Measurements from ENCODE around the gene ITGA3.

DNA sequence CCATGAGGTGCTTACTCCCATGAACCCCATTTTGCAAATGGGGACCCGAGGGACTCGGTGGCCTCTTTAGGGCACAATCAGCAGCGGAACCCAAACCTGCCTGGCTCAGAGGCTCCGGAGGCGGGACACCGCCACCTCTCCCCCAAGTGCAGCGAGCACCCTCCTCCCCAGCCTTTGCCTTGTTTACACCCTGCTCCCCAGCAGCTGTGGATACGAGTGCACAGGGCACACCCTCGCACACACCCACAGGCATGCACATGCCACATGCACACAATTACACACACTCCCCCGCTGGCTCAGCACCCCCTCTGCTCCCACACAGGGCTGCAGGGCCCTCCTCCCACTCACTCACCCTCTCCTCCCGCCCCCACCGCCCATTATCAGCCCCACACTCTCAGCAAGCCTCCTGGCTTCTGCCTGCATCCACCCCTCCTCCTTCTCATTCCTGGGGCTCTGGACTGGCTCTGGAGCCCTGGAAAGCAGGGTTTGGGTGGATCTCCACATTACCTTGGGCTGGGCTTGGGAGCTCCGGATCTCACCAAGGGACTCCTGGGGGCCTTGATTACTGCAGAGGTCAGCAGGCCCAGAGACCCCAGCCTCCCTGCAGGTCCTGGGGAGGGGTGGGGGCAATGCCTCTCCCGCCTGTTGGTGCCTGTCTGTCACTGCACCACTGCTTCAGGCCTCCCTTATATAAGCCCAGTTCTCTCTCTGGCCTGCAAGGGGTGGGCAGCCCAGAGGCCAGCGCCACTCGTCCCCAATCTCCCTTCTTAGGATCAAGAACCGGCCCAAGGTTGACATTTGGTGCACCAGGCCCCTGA, 45.6 kb downstream of the ITGA3 start:
- TF ChIP-seq, protein P1, sequence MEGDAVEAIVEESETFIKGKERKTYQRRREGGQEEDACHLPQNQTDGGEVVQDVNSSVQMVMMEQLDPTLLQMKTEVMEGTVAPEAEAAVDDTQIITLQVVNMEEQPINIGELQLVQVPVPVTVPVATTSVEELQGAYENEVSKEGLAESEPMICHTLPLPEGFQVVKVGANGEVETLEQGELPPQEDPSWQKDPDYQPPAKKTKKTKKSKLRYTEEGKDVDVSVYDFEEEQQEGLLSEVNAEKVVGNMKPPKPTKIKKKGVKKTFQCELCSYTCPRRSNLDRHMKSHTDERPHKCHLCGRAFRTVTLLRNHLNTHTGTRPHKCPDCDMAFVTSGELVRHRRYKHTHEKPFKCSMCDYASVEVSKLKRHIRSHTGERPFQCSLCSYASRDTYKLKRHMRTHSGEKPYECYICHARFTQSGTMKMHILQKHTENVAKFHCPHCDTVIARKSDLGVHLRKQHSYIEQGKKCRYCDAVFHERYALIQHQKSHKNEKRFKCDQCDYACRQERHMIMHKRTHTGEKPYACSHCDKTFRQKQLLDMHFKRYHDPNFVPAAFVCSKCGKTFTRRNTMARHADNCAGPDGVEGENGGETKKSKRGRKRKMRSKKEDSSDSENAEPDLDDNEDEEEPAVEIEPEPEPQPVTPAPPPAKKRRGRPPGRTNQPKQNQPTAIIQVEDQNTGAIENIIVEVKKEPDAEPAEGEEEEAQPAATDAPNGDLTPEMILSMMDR (IDR thresholded peaks at IDR 0.05 in 8 of 11, conservative IDR thresholded peaks at IDR 0.05 in 3 of 11) = no peak
- TF ChIP-seq POLR2A (IDR thresholded peaks at IDR 0.05) = no peak
- TF ChIP-seq POLR2AphosphoS5 (IDR thresholded peaks at IDR 0.05) = peak in 2 of 3 donors; percentile 52 to 53

Data from spleen (tissue), 7 donors.